ENCODE results near the gene LUZP1.

- TF ChIP-seq, protein P1, sequence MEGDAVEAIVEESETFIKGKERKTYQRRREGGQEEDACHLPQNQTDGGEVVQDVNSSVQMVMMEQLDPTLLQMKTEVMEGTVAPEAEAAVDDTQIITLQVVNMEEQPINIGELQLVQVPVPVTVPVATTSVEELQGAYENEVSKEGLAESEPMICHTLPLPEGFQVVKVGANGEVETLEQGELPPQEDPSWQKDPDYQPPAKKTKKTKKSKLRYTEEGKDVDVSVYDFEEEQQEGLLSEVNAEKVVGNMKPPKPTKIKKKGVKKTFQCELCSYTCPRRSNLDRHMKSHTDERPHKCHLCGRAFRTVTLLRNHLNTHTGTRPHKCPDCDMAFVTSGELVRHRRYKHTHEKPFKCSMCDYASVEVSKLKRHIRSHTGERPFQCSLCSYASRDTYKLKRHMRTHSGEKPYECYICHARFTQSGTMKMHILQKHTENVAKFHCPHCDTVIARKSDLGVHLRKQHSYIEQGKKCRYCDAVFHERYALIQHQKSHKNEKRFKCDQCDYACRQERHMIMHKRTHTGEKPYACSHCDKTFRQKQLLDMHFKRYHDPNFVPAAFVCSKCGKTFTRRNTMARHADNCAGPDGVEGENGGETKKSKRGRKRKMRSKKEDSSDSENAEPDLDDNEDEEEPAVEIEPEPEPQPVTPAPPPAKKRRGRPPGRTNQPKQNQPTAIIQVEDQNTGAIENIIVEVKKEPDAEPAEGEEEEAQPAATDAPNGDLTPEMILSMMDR (IDR thresholded peaks at IDR 0.05 in 8 of 11, conservative IDR thresholded peaks at IDR 0.05 in 3 of 11) = no peak
- TF ChIP-seq POLR2AphosphoS5 (IDR thresholded peaks at IDR 0.05) = no peak
- TF ChIP-seq POLR2A (IDR thresholded peaks at IDR 0.05) = no peak
These were observed 132.7 kb downstream of the LUZP1 start for GRCh38 chr1:23035823-23036452.
